Activated naive CD4-positive, alpha-beta T cell treated with anti-CD3 and anti-CD28 coated beads for 36 hours (primary cell): Measurements from ENCODE around the gene FAM229A. TPM values are rescaled to one million over a fixed set of nuclear protein-coding genes. Genes with fewer than 3 reads are reported as not detected.

Experiments
- CTCF ChIA-PET: fragments of 350-600 bp; sonication (Branson Sonifier 250); formaldehyde crosslinking; loops from one replicate; lab custom pipeline; 2021; ENCODE audit warnings: antibody characterized with exemption; lab: Charles Lee
- DNase-seq: peaks from one replicate; pipeline ENCODE4 v3.0.0-alpha.2; 2020
- H3K27ac Mint-ChIP-seq: one replicate; pipeline ENCODE4 v1.8.0; 2021; ENCODE audit warnings: mild to moderate bottlenecking, mixed read lengths
- H3K27me3 Mint-ChIP-seq: one replicate; pipeline ENCODE4 v1.8.0; 2021; ENCODE audit warnings: low read depth, mixed read lengths
- H3K36me3 Mint-ChIP-seq: one replicate; pipeline ENCODE4 v1.8.0; 2021; ENCODE audit warnings: low read depth, mixed read lengths
- H3K4me1 Mint-ChIP-seq: one replicate; pipeline ENCODE4 v1.8.0; 2021; ENCODE audit warnings: low read depth, mixed read lengths
- H3K4me3 Mint-ChIP-seq: one replicate; pipeline ENCODE4 v1.8.0; 2021; ENCODE audit warnings: mild to moderate bottlenecking, moderate library complexity, mixed read lengths
- H3K9me3 Mint-ChIP-seq: one replicate; pipeline ENCODE4 v1.8.0; 2021; ENCODE audit warnings: mixed read lengths
- intact Hi-C: fragments of 100-400 bp; cut with micrococcal nuclease; formaldehyde crosslinking; loops from one replicate; pipeline ENCODE4 v1.15.1; 2023
- total RNA-seq, 2 experiments: library from RNA; stranded (reverse); gene quantifications; one replicate each; pipeline ENCODE4 v1.2.3, GENCODE V29; 2021

The FAM229A gene
- total RNA-seq, 2 experiments from 2014 or later: 2.1 to 3.4 TPM

DNA sequence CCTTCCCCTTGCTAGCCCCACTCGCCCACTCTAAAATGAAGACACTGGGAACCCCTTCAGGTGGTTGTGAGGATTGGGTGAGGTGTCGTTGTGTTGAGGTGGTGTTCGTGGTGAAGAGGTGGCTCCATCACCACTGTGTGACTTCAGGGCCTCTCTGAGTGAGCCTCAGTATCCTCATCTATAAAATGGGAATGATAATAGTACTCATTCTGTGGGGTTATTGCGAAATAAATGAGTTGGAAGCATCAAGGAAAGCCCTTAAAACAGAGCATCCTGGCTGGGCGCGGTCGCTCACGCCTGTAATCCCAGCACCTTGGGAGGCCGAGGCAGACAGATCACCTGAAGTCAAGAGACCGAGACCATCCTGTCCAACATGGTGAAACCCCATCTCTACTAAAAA, 19.6 kb downstream of the FAM229A start:
- DNase-seq: no peak
- no peak overlapping the region for H3K27ac Mint-ChIP-seq
- no peak overlapping the region for H3K4me3 Mint-ChIP-seq
- H3K4me1 Mint-ChIP-seq: peaks cover 42% of the 10 kb centered on the region
- no peaks in the 10 kb centered on the region for H3K9me3 Mint-ChIP-seq
- no peaks in the 10 kb centered on the region for H3K27me3 Mint-ChIP-seq
- intact Hi-C loops: no loop called here
- H3K36me3 Mint-ChIP-seq: no peaks in the 10 kb centered on the region
- CTCF ChIA-PET: interaction anchor here (1.0 to 1.8 kb wide), 2 partner anchors 12 to 127 kb away, joined by 3 to 5 read pairs; no protein-coding TSS in a partner anchor

DNA sequence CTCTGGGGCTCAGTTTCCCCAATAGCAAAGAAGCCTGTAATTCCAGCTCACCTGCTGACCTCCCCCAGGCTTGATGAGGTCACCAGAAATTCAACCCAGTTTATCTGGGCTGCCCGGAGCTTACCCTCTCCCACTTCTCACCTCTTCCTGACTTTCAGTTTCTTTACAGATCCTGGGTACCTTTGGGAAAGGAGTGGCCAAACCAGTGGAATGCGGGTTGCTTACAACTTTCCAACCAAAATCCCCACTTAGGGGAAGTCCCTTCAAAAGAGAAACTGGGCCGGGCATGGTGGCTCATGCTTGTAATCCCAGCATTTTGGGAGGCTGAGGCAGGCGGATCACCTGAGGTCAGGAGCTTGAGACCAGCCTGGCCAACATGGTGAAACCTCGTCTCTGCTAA, 20.3 kb downstream of the FAM229A start:
- intact Hi-C loops: no loop called here
- DNase-seq: no peak
- Mint-ChIP-seq H3K9me3 (no peaks in the 10 kb centered on the region), H3K36me3 (no peaks in the 10 kb centered on the region), H3K4me3 (no peak overlapping the region), H3K4me1 (peaks cover 49% of the 10 kb centered on the region), H3K27ac (no peak overlapping the region), H3K27me3 (no peaks in the 10 kb centered on the region)
- CTCF ChIA-PET: interaction anchor here (1.1 to 1.8 kb wide), 2 partner anchors 94 to 126 kb away, joined by 4 to 5 read pairs; no protein-coding TSS in a partner anchor

DNA sequence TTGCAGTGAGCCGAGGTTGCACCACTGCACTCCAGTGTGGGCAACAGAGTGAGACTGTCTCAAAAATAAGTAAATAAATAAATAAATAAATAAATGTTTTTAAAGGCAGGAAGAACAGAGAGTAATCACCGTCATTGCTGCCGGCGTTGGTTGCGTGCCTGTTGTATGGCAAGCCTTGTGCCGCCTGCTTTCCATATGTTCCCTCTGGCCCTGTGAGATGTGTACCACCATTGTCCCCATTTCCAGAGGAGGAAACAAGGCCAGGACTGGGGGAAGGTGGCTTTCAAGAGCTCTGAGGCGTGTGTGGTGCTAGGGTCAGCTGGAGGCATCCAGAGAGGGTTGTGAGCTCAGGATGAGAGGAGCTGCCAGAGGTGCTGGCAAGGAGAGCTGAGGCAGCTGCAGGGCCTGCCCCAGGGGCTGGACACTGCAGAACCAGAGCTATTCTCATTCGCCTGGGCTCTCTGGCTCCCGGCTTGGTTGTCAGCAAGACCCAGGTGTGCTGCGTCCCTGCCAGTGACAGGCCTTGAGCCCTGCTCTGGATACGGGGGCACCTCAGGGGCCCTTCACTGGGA, 21.0 kb downstream of the FAM229A start:
- Mint-ChIP-seq H3K27me3 (no peaks in the 10 kb centered on the region), H3K4me3 (no peak overlapping the region), H3K27ac (no peak overlapping the region), H3K4me1 (peaks cover 49% of the 10 kb centered on the region), H3K36me3 (no peaks in the 10 kb centered on the region), H3K9me3 (no peaks in the 10 kb centered on the region)
- DNase-seq: no peak
- CTCF ChIA-PET: interaction anchor here (1.1 to 1.8 kb wide), 2 partner anchors 93 to 125 kb away, joined by 4 to 5 read pairs; no protein-coding TSS in a partner anchor
- intact Hi-C loops: no loop called here

DNA sequence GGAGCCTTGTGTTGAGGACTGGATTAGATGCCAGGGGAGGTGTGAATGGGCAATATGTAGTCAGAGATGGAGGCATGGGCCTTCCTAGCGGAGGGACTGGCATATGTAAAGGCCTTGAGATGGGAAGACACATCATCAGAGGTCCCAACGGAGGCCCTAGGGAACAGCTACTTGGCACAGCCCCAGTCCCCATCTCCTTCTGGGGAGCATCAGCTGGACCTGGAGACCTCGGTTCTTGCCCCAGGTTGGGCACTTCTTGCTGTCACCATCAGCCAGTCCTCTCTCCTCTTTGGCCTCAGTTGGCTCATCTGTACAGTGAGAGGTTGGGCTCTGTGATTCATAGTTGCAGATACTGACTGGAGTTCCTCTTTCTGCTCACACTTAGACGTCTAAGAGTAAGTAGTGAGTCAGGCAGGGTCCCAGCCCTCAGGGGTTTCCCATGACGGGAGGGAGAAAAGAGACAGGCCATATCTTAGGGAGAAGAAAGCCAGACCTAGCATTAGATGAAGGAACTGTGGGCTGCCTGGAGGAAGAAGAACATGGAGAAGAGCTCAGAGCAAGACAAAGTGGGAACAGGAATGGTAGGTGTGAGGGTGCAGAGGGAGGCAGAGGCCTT, 22.8 kb downstream of the FAM229A start:
- DNase-seq: peak; percentile 80
- Mint-ChIP-seq H3K4me1 (peaks cover 40% of the 10 kb centered on the region), H3K27ac (no peak overlapping the region), H3K27me3 (no peaks in the 10 kb centered on the region), H3K4me3 (no peak overlapping the region), H3K9me3 (no peaks in the 10 kb centered on the region), H3K36me3 (no peaks in the 10 kb centered on the region)
- intact Hi-C loops: loop anchor here (1.0 to 5.0 kb wide), 4 partner anchors 12 to 1577 kb away; partner anchors contain the start of gene HDAC1
- CTCF ChIA-PET: interaction anchor here (0.9 kb wide), 1 partner anchor 91 kb away, joined by 3 read pairs; no protein-coding TSS in a partner anchor

DNA sequence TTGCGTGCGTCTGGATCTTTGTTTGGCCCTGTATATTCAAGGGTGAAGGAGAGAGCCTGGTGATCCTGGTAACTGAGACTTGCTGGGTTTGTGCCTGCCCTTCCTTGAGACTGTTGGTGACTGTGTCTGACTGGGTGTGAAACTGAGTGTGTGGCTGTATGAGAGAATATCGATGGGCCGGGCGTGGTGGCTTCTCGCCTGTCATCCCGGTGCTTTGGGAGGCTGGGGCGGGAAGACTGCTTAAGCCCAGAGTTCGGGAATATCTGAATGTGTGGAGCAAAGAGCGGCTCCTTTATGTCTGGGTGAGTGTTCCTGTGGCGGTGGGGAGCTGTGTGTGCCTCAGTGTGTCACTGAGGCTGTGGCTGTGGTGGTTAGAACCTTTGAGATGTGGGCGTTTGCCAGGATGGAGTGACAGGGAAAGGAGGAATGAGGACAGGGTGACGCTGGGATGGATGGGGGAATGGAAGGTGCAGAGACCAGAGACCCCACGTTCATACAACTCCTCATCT, 23.6 kb downstream of the FAM229A start:
- Mint-ChIP-seq H3K4me3 (no peak overlapping the region), H3K27ac (no peak overlapping the region), H3K27me3 (no peaks in the 10 kb centered on the region), H3K9me3 (no peaks in the 10 kb centered on the region), H3K4me1 (peaks cover 47% of the 10 kb centered on the region), H3K36me3 (no peaks in the 10 kb centered on the region)
- intact Hi-C loops: loop anchor here (1.0 to 5.0 kb wide), 4 partner anchors 13 to 1576 kb away; partner anchors contain the start of gene HDAC1
- CTCF ChIA-PET: interaction anchor here (1.5 kb wide), 1 partner anchor 123 kb away, joined by 6 read pairs; no protein-coding TSS in a partner anchor
- DNase-seq: no peak

DNA sequence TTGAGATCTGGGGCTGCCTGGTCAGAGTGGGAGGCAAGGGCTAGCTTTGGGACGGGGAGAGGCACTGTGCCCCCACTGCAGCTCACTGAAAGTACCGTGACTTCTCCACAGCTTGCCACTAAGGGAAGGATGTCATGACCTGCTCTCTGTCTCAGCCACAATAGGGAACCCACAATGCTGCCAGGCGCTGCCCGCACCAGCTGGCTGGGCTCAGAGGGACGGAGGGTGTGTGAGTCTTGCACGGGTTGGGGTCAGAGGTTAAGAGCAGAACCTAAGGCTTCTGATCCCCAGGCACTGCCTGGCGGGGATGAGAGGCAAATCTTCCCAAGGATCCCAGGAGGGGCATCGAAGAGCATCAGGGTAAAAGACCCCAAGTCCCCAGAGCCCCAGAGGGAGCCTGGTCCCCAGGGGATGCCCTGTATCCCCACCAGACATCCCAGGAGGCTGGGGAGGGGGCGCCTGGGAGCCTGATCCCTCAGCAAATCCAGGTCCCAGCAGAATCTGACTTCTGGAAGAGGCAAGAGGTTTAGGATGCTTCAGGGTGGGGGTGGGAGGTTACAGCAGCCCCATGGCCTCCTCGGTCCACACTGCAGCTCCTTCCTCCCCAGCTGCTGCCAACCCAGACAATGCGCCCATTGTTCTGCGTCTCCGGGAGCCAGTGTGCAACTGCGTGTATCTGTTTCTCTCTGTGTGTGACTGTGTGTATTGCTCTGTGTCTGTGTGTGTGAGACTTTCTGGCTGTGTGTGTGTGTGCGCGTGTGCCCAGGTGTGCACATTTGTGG, 24.2 kb downstream of the FAM229A start:
- CTCF ChIA-PET: interaction anchor here (0.6 to 1.5 kb wide), 4 partner anchors 14 to 181 kb away, joined by 3 to 6 read pairs (median 4); no protein-coding TSS in a partner anchor
- intact Hi-C loops: loop anchor here (2.0 to 5.0 kb wide), 5 partner anchors 46 to 1576 kb away; partner anchors contain the start of genes BSDC1, HDAC1 and LCK
- Mint-ChIP-seq H3K36me3 (no peaks in the 10 kb centered on the region), H3K27me3 (no peaks in the 10 kb centered on the region), H3K4me1 (peaks cover 51% of the 10 kb centered on the region), H3K27ac (no peak overlapping the region), H3K4me3 (no peak overlapping the region), H3K9me3 (no peaks in the 10 kb centered on the region)
- DNase-seq: peak; percentile 28

DNA sequence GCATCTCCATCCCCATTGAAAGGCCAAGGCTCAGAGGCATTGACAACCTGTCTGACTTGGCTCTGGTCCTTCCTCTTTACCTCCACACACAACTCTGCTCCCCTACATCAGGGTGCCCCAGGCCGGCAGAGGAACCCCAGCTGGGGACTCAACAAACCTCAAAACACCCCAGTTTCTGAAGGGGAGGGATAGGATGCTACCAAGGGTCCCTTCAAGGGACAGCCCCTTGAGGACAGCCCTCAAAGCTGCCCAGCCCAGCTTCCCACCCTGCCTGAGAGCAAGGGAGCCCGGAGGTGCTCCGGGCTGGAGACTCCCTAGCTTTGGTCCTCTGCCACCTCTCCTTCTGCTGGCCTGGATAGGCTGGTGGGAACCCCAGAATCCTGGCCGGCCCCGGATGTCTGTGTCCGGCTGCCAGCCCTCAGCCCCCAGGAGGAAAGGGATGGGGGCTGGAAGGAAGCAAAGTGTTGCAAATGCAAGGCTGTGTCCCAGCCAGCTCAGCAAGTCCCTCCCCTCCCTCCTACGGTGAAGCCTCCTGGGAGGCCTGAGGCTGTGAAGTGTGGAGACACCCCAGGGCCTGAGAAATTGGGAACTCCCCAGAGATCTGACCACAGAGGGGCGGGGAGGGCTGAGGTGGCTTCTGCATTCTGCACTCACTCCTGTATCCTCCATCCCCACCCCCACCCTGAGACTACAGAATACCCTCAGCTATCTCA, 25.2 kb downstream of the FAM229A start:
- intact Hi-C loops: loop anchor here (2.0 to 5.0 kb wide), 5 partner anchors 45 to 1575 kb away; partner anchors contain the start of genes BSDC1, HDAC1 and LCK
- Mint-ChIP-seq H3K9me3 (no peaks in the 10 kb centered on the region), H3K36me3 (no peaks in the 10 kb centered on the region), H3K4me3 (no peak overlapping the region), H3K4me1 (peaks cover 51% of the 10 kb centered on the region), H3K27ac (no peak overlapping the region), H3K27me3 (no peaks in the 10 kb centered on the region)
- peak; percentile 84 for DNase-seq
- CTCF ChIA-PET: interaction anchor here (0.6 to 1.5 kb wide), 8 partner anchors 8 to 182 kb away, joined by 3 to 7 read pairs (median 4); no protein-coding TSS in a partner anchor

DNA sequence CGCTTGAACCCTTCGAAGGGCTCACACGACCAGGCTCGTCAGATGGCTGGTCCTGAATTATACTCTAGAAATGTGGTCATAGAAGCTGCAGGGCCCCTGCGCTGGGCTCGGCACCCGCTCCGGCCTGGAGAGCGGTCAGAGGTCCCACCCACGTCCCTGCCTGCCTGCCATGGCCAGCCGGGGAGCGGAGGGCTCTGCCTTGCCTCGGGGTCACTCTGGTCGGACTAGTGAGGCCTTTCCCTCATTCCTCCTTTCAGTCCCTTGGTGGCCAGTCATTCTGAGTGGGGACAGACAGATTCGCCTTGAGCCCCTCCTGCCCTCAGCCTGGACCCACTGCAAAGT, 25.7 kb downstream of the FAM229A start:
- H3K4me1 Mint-ChIP-seq: peaks cover 51% of the 10 kb centered on the region
- peak overlapping the region; percentile 25 for H3K4me3 Mint-ChIP-seq
- no peaks in the 10 kb centered on the region for H3K27me3 Mint-ChIP-seq
- no peak overlapping the region for H3K27ac Mint-ChIP-seq
- intact Hi-C loops: loop anchor here (2.0 to 5.0 kb wide), 5 partner anchors 44 to 1574 kb away; partner anchors contain the start of genes BSDC1, HDAC1 and LCK
- H3K36me3 Mint-ChIP-seq: peaks cover 5% of the 10 kb centered on the region
- H3K9me3 Mint-ChIP-seq: no peaks in the 10 kb centered on the region
- DNase-seq: no peak
- CTCF ChIA-PET: interaction anchor here (0.9 to 1.5 kb wide), 8 partner anchors 9 to 138 kb away, joined by 3 to 7 read pairs (median 3); partner anchors contain the start of gene HDAC1

DNA sequence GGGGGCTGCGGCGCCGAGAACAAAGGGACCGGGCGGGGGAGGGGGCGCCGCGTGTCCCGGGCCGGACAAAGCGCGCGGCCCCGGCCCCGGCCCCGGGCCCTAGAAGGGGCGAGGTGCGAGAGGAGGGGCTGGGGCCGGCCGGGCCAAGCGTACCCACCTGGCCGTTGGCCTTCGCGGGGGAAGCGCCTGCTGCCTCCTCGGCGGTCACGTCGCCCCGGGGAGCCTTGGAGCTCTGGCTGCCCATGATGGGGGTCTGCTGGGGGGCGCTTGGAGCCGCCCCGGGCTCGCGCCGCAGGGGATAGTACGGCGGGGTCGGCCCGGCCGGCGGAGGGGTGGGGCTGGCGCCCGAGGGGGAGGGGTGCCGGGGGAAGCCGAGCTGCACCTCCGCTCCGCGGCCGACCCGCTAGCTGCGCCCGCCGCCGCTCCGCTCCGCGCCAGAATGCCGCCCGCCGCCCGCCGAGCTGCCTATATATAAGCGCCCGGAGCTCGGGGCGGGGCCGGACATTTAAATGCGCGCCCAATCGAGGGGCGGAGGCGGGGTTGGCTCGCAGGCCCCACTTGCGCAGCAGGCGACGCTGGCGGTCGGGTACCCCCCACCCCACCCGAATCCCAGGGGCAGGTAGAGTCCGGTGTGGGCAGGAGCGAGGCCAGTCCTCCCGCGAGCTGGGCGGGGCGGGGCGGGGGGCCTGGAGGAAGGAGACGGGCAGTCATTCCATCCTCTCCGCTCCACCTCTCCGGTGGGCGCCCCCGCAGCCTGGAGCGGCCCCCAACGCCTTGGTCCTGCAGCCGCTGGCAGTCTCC, 26.3 kb downstream of the FAM229A start, which contains the start of gene MARCKSL1:
MARCKSL1 (minus strand) TSS at position 444 of the 801 bp plus-strand sequence; CDS start at position 244, 200 bp downstream.
- CTCF ChIA-PET: interaction anchor here (1.0 to 1.5 kb wide), 6 partner anchors 9 to 137 kb away, joined by 3 to 7 read pairs (median 4); partner anchors contain the start of gene HDAC1
- no peaks in the 10 kb centered on the region for H3K9me3 Mint-ChIP-seq
- peak; percentile 67 for DNase-seq
- peaks cover 9% of the 10 kb centered on the region for H3K36me3 Mint-ChIP-seq
- intact Hi-C loops: loop anchor here (2.0 to 5.0 kb wide), 6 partner anchors 37 to 1574 kb away; partner anchors contain the start of genes BSDC1, HDAC1 and LCK
- H3K27me3 Mint-ChIP-seq: no peaks in the 10 kb centered on the region
- H3K4me1 Mint-ChIP-seq: peaks cover 51% of the 10 kb centered on the region
- H3K4me3 Mint-ChIP-seq: peak within 1 kb of the TSS; percentile 75
- peak within 1 kb of the TSS; percentile 37 for H3K27ac Mint-ChIP-seq

DNA sequence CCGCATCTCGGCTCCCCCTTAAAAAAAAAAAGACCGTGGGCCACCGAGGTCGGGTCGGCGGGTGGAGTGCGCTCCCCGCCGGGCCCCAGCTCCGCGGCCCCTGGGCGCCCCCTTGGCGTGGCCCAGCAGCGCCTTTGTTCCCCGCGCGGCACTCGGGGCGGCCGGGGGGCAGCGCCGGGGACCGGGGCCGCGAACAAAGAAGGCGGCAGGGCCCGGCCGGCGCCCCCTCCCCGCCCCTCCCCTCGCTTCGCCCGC, 26.8 kb downstream of the FAM229A start:
- no peak overlapping the region for H3K27ac Mint-ChIP-seq
- CTCF ChIA-PET: interaction anchor here (1.0 to 1.5 kb wide), 5 partner anchors 15 to 137 kb away, joined by 3 to 7 read pairs (median 4); partner anchors contain the start of gene HDAC1
- H3K9me3 Mint-ChIP-seq: no peaks in the 10 kb centered on the region
- peaks cover 51% of the 10 kb centered on the region for H3K4me1 Mint-ChIP-seq
- H3K4me3 Mint-ChIP-seq: no peak overlapping the region
- H3K27me3 Mint-ChIP-seq: no peaks in the 10 kb centered on the region
- peaks cover 13% of the 10 kb centered on the region for H3K36me3 Mint-ChIP-seq
- DNase-seq: no peak
- intact Hi-C loops: loop anchor here (2.0 to 5.0 kb wide), 4 partner anchors 37 to 1573 kb away; partner anchors contain the start of gene HDAC1
